Spleen (tissue), 7 donors: ENCODE results near the gene TSPAN9.

ENCODE experiments used
- POLR2A ChIP-seq, 3 donors: fragments of 450-650 bp; IDR thresholded peaks; one replicate each; pipeline ENCODE4 v1.5.1; 2017; ENCODE audit warnings: antibody characterized with exemption in 3 of 3, mild to moderate bottlenecking in 1 of 3
- POLR2AphosphoS5 ChIP-seq, 3 donors: sonication (generic); formaldehyde crosslinking; IDR thresholded peaks; one replicate each; pipeline ENCODE4 v1.5.1; 2017; ENCODE audit warnings: antibody characterized with exemption in 3 of 3
- TF ChIP-seq, protein P1 (sequence below), 11 experiments: fragments of 200-600 bp in 7 of 11; fragments of 450-650 bp in 4 of 11; sonication (generic) in 4 of 11; IDR thresholded peaks in 8 of 11; conservative IDR thresholded peaks in 3 of 11; 1 replicate in 7 of 11; 2 replicates in 4 of 11; pipeline versions ENCODE4 v1.4.0 to v1.8.0; 2016 to 2021; ENCODE audit warnings: antibody characterized with exemption in 11 of 11, inconsistent platforms in 4 of 11, mild to moderate bottlenecking in 1 of 11
- donor health status: DM: no; HTN: no; CAD: no; lungs with moderate emphysema.
- donor health status: DM: no; HTN: no; CAD: no.
- donor health status: DM: no; HTN: no; CAD: no.

GRCh38 chr12:3139760-3140159 is 62.6 kb downstream of the TSPAN9 start:
- TF ChIP-seq POLR2AphosphoS5 (IDR thresholded peaks at IDR 0.05) (no peak), POLR2A (IDR thresholded peaks at IDR 0.05) (no peak)
- TF ChIP-seq, protein P1, sequence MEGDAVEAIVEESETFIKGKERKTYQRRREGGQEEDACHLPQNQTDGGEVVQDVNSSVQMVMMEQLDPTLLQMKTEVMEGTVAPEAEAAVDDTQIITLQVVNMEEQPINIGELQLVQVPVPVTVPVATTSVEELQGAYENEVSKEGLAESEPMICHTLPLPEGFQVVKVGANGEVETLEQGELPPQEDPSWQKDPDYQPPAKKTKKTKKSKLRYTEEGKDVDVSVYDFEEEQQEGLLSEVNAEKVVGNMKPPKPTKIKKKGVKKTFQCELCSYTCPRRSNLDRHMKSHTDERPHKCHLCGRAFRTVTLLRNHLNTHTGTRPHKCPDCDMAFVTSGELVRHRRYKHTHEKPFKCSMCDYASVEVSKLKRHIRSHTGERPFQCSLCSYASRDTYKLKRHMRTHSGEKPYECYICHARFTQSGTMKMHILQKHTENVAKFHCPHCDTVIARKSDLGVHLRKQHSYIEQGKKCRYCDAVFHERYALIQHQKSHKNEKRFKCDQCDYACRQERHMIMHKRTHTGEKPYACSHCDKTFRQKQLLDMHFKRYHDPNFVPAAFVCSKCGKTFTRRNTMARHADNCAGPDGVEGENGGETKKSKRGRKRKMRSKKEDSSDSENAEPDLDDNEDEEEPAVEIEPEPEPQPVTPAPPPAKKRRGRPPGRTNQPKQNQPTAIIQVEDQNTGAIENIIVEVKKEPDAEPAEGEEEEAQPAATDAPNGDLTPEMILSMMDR (IDR thresholded peaks at IDR 0.05 in 8 of 11, conservative IDR thresholded peaks at IDR 0.05 in 3 of 11) = no peak
